Ammon's horn (tissue), 1 donor: ENCODE measurements around the gene LRP1B.
"Not testable (repeated sequence)": the region's sequence is repeated elsewhere in the genome, so short reads cannot be mapped to it uniquely, and the experiment has no call there.

ENCODE experiments used
- DNase-seq: peaks from one replicate; pipeline ENCODE4 v3.0.0-alpha.2; 2016; ENCODE audit warnings: low spot score

The LRP1B gene

DNA sequence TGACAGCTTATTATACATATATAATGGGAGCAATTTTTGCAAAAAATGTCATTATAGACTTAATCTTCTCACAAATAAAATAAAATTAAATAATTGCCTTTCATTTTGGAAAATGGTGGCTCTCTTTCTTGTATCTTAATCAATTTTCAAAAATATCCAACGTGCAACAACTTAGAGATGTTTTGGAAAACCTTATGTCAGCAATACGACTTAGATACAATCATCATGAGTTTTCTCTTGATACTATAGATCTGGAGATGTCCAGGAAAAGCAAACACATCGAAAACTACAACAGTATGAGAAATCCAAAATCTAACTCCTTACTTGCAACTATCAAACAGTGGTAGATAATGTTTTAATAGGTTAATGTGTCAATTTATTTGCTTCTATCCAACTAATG, 1529.0 kb downstream of the LRP1B start:
- no peak for DNase-seq

DNA sequence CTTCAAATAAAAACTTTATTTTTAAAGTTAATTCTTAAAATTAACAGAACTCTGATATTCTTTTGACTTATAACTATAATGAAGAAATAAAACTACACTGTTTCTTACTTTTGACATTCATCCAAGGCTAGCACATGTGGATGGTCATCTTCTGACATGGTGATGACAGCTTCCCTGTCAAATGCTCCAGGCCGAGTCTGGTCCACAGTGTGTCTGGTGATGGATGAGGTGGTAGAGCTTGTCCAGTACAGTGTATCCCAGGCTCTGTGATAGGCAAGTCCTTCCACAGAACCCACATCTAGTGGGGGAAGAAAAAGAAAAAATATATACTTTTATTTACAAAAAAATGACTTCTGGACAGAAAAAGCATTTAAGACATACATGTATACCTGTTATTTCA, 1529.5 kb downstream of the LRP1B start:
- no peak for DNase-seq

DNA sequence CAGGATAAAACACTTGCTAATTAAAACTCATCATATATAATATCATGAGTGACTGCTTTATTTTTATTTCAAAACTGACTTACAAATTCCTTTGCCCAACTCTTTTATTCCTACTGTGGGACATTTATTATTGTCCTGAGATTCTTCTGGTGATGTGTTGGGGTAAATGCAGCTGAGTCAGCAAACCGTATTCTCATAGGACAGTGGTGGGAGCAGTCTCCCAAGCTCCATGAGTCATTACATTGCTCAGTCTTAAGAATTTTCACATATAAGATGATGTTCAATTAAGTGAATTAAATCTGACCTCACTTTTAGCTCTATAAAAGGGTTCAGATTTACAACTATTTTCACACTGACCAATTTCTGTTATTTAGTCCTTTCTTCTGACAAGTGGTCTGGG, 1530.7 kb downstream of the LRP1B start:
- DNase-seq: no peak

DNA sequence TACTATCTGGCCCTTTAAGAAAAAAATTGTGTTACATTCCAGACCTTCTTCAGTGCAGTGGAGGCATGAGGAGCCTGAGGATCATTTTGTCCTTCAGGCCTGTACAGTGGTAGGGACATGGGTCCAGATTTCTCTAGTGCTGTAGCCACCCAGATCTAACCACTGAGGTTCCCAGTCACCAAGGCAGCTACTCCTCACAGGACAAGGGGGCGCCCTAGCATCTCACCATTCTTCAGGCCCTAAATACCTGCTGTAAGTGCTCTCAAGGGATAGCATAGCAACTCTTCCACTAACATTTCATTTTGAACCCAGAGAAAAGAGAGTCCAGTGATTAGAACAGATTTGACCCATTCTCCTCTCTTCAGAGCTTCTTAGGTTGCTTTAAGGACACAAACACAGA, 1533.0 kb downstream of the LRP1B start:
- DNase-seq: no peak

DNA sequence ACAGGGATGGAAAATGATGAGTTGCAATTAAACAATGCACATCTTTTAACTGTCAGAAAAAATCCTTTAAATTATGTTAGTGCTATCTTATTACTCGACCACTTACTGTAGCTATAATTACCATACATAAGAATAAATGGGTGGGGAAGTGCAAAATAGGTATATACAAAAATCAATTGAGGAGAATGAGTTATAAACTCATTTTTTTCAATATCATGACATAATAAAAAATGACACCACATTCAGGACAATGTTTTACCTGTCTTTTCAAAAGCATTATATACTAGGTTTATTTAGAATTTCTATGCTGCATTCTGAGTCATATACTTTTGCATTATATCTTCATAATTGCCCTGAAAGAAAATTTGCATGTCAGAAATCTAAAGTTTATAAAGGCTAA, 1533.6 kb downstream of the LRP1B start:
- no peak for DNase-seq

DNA sequence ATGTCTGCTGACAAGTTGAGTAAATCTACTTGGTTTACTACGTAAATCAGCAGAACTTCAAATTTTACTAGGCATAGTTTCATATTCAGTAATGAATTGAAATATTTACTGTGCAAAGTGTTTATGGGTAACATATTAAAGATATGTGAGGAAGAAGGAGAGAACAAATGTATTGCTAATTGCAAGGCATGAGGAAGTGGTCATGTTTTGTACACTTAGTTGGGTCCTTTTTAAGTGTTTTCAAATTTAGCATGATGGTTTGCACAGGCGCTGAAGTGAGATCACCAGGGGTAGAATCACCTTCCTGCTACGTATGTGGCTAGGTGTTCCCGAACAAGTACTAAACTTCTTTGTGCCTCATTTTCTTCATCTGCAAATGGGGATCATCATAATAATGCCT, 1534.4 kb downstream of the LRP1B start:
- DNase-seq: no peak

DNA sequence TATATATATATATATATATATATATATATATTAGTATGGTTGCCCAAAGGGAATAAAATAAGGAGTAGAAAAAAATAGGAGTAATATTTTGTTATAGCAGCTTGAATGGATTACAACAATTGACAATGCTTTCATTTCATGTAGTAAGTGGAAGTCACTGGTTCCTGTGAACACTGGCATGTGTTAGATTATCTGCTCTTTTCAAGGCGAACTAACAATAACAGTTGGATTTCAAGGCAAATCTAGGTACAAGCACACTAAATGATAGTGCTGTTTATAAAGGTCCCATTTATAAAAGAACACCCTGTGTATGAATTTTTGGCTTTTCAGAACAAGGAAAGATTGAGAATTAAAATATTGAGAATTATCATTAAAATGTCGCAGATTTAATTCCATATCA, 1535.7 kb downstream of the LRP1B start:
- no peak for DNase-seq

DNA sequence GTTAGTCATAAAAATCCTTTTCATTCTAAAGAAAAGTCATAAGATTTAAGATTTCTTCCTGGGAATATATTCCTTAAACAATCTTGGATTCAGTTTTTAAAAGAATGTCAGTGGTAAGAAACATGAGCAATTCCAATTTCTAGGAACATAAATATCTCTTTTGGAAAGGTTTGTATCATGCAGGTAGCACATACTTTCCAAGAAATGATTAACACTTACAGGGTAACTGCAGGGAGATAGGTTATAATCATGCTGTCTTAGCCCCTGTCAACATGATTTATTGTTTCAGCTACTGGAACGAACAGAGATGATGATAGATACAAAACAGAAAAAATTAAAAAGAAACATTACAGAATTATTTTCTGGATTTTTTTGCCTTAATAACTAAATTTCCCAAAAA, 1537.7 kb downstream of the LRP1B start:
- no peak for DNase-seq

DNA sequence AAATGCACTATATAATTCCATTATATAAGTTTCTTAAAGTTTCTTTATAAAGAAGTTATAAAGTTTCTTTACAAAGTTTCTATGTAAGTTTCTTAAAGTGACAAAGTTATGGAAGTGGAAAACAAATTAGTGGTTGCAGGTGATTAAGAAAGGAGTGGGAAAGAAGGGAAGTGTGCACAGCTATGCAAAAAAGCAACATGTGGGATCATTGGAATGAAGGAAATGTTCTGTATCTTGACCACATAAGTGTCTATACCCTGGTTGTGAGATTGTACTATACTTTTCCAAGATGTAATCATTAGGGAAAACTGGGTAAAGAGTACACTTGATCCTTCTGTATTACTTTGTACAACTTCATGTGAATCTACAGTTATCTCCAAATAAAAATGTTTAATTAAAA, 1541.1 kb downstream of the LRP1B start:
- no peak for DNase-seq

DNA sequence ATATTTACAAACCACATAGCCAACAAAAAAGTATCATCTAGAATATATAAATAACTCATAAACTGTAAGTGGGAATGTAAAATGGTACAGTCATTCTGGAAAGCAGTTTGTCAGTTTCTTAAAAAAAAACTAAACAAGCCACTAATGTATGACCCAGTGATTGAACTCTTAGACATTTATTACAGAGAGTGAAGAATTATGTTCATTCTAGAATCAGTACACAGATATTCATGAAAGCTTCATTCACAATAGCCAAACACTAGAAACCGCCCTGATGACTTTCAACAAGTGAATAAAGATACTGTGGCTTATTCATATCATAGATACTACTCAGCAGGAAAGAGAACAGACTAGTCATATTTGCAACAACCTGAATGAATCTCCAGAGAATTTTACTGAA, 1541.5 kb downstream of the LRP1B start:
- DNase-seq: no peak

DNA sequence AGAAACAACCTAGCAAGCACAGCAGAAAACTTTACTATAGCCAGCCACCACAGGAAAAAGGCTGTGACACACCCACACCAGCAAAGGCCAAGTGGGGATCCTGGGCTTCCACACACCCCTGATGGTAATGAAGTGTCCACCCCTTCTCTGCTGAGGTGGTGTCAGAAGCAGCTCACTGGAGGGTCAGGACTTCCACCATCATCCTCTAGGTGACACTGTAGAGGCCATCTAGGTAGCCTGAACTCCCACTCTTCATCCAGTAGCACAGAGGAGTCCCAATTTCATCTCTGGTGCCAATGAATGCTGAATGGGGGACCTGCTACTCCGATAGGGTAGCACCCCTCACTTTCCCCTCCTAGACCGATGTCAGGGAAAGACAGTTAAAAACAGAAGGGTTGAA, 1544.4 kb downstream of the LRP1B start:
- DNase-seq: no peak

DNA sequence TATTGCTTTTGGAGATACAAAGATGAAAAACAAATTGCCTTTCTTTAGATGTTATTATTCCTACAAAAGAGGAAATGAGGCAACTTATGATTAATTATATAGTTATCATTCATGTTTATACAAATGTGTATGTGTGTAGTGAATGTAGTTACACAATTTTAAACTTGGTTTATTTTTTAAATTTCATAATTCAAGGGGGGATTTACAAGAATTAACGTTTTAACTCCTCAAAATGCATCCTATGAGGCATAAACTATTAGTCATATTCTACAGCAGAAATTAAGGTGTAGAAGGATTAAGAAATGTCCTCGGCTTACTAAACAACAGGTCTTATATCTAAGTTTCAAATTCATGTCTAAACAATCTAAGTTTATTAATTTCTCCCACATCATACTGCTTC, 1545.8 kb downstream of the LRP1B start:
- no peak for DNase-seq

DNA sequence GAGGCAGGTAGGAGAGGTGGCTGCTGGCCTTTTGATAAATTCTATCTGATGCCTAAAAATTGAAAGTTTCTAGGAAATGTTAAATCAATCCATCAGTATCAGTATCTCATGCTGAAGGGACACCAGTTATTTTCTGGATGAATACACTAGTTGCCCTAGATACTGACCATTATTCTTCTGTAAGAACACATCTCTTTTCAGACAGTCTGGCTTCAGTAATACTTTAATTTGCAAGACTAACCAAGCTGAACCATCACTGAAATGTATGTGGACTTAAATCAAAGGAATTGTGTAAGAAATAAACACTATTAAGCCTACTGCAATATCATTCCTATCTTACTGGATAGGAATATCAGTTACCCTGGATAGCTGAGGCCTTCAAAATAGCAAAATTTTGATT, 1546.3 kb downstream of the LRP1B start:
- DNase-seq: no peak

DNA sequence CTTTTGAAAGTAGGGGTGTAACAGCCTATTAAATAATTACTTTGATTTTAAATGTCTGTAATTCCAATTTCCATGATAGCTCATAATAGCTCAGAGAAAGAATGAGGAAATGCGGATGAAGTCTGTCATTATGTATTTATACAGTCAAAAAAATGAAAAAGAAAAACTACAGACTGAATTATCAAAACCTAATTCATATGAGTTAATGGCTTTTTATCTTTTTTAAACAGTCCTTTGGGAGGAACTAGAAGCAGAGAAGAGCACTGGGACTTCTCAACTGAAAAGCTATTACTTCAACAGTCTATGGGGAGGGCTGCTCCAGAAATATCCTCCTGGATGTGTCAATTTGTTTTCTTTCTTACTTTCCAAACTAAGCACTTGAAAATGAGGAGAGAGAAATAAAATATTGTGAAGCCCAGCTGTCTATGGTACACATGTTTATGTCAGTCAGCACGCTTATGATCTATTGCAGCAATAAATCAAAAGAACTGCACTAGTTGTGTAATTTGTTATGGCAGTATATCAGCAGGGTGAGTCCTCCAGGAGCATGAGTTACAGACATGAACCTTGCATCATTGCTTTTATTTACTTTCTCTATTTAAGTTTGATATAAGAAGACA, 1550.2 kb downstream of the LRP1B start:
- DNase-seq: no peak

DNA sequence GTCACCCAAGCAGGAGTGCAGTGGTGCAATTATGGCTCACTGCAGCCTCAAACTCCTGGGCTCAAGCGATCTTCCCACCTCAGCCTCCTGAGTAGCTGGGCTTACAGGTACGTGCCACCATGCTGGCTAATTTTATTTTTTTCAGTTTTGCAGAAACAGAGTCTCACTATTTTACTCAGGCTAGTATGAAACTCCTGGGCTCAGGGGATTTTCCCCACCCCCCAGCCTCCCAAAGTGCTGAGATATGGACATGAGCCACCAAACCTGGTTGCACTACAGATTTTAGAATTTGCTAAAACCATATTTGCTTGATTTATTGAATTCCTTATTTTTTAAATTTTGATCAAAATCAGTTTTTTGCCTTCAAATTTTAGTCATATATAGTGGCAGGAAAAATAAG, 1553.4 kb downstream of the LRP1B start:
- DNase-seq: no peak

DNA sequence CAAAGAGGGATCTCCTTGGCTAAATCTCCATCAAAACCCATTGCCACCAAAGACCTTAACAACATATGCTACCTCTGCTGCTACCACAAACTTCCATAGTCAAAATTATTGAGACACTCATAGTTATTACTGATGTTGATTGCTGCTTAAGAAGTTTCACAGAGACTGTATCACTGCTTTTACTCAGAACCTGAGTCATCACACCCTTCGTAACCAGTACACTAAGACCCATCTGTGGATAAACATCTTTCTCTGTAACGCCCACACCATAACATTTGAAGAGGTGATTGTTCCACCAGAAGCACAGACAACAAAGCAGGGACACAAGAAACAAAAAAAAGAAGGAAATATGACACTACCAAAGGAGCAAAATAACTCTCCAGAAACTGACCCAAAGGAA, 1563.1 kb downstream of the LRP1B start:
- no peak for DNase-seq

DNA sequence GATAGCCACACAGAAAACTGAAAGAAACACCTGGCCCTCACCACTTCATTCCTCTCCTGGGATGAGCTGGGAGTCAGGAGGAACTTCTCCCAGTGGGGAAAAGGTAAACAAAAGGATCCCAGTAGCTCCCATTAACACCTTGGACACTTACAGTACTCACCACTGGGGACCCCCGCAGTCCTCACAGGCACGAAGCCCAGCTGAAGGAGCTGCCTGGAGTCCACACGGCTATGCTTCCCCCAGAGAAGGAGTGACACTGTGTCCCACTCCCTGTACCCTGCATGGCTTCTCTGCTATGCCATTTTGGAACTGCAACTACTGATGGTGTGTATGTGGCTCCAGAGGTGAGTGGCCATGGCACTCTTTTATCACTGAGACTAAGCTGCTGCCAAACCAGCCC, 1565.1 kb downstream of the LRP1B start:
- DNase-seq: no peak

DNA sequence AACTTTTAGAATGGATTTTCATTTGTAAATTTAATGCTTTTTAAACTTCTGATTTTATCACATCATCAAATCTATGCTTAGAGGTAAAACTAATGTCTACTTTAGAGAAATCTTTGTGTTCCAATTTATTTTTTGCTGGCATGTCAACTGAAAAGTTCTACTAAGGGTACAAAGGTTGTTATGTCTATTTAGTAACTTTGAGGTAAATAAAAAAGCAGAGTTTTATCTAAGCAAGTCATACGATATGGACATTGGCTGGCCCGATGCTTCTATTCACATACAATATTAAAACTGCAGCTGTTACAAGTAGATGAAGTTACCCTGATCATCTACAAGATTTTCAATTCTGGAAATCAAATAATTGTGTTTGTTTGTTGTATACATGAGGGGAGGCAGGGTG, 1575.1 kb downstream of the LRP1B start:
- DNase-seq: no peak

DNA sequence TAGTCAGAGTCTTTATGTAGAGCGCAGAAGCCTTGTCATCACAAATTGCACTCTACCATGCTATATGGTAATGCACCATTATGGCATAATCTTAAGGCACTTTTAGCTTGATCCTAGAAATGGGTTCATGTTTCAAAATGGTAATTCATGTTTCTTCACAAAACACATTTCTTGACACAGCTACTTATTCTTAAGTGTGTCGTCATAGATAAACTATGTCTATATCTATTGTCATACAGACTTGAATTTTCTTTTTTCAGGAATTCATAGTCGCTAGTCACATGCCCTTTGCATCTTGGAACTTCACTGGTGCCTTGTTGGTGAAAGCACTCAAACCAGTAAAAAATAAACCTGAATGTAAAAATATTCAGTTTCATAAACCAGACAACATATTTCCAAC, 1578.2 kb downstream of the LRP1B start:
- DNase-seq: no peak

DNA sequence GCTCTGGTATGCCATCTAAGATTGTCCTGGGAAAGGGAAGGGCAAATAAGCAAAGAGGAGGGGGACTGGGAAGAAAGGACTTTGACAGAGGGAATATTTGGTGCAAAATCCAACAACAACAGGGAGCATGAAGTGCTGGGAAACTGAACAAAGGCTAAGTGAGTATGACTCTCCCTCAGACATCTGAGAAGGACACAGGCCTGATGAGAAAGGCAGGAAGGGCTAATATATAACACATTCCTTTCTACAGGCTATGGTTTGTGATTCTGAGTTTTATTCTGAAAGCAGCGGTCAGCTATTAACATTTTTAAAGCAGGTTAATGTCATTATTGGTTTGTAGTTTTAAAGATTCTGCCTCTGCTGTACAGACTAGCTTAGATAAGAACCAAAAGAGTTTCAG, 1579.5 kb downstream of the LRP1B start:
- no peak for DNase-seq

DNA sequence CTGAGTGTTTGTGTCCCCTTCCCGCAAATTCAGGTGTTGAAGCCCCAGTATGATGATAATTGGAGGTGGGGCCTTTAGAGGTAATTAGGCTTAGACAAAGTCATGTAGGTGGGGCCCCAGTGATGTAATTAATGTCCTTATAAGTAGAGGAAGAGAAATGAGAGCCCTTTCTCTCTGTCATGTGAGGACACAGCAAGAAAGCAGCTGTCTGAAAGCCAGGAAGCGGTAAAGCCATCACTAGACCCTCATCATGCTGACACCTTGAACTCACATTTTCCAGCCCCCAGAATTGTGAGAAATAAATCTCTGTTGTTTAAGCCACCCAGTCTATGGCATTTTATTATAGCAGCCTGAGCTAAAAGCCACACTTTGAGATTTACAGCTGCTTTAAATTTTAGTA, 1580.0 kb downstream of the LRP1B start:
- no peak for DNase-seq

DNA sequence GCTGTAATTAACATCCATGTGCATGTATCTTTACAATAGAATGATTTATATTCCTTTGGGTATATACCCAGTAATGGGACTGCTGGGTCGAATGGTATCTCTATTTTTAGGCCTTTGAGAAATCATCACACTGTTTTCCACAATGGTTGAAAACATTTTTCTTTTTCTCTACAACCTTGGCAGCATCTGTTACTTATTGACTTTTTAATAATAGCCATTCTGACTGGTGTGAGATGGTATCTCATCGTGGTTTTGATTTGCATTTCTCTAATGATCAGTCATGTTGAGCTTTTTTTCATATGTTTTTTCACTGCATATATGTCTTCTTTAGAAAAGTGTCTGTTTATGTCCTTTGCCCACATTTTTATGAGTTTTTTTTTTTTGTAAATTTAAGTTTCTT, 1586.0 kb downstream of the LRP1B start:
- not testable (repeated sequence) for DNase-seq

DNA sequence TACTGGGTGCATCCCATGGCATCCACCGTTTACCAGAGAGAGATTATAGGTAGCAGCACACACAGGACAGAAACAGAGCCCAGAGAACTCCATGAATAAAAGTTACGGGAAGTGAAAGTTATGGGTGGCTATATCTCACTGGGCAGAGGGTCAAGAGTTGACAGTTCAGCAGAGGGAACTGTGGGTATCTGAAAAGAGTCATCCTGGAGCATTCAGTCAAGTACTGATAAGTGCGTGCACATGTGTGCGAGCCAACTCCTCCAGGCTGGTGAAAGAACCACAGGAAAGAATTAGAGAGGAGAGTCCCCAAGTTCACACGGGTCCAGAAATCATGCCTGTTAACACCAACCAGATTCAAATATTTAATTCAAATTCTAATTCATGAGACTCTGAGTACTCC, 1588.2 kb downstream of the LRP1B start:
- DNase-seq: no peak

DNA sequence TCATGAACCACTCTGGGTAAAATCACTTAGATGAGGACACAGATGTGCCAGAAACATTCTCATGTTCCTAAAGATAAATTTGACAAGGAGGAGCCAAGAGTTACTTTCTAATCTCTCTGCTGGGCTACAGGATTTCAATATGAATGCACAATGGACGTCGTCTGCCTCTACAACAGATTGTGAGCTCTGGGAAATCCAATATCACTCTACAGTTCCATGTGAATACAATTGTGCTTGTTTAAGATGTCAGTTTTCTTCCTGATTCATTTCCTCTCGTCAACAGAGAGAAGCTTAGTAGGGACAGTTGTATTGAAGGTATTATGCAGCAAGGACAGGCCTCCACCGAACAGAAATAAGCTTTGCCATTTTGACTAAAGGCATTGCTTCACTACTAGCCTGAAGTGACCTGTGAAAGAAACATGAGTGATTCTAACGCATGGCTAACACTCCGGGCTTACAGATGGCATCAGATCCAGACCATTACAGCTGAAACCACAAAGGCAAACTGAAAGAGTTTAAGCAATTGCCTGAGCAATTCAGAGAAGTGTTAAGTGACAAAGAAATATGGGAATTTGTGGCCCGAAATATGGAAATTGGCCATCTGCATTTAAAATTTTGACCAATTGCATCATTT, 1591.5 kb downstream of the LRP1B start:
- DNase-seq: no peak
